DMS 273 (cell line): ENCODE results near the gene TSPAN3.
A peak's percentile ranks its signal among the peaks of the same experiment; 100 is the strongest.

Experiments used
- DNase-seq: peaks from one replicate; lab custom pipeline; 2025; ENCODE audit not compliant: unreplicated experiment; lab: John Stamatoyannopoulos, UW

The TSPAN3 gene

DNA sequence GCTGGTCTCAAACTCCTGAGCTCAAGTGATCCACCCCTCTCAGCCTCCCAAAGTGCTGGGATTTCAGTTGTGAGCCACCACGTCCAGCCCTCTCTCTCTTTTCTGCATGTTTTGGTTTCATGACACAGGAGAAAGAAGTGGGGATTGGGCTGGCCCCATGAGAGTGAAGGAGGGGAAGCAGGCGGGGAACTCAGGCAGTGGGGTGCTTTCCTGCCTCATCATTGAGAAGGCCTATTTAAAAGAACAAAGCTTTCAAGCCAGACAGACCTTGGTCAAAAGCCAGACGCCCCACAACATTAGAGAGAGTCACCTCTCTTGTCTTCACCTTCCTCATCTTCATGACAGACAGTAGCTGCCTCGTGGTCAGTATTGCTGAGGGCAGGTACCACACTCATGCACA is 60.1 kb downstream of the TSPAN3 start:
- no peak for DNase-seq

DNA sequence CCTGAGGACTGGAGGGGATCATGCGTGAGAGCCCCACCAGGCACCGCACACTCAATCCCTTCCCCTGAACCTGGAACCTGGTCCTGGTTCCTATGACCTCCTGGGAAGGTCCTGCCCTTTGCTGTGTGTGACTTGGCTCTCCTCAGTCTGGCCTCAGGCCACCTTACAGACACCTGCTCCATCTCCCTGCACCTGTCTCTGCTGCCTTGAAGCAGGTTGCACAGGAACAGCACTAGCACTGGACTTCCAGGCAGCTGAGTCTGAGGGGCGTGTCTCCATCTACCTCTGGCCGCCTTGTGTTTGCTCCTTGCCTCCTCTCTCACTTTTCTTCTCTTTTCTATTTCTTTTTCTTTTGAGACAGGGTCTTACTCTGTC is 60.6 kb downstream of the TSPAN3 start:
- DNase-seq: no peak

DNA sequence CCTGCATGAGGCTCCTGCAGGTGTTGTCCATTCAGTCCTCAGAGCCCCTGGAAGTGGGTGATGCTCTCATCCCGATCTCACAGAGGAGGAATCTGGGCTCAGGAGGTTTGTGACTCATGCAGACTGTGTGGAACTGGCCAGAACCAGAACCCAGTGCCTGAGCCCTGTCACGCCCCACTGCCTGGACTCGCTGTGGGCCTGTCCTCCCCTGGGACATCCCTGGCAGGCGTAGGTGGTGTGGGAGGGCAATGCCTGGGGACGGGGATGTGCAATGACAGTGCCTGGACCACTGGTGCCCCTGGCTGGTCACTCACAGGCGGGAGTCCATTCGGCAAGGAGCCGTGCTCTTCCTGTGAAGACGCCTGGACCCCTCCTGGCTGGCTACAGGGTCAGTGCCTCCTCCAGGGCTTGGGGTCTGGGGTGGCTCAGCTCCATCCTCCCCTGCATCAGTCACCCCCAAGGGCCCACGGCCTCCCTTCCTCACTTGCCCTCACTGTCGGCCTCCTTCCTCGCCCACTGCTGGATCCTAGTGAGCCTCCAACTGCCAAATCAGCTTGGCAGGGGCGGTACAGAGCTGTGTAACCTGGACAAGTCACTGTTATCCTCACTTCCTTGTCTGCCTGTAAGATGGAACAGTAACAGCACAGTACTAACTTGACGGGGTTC is 61.1 kb downstream of the TSPAN3 start:
- DNase-seq: no peak

DNA sequence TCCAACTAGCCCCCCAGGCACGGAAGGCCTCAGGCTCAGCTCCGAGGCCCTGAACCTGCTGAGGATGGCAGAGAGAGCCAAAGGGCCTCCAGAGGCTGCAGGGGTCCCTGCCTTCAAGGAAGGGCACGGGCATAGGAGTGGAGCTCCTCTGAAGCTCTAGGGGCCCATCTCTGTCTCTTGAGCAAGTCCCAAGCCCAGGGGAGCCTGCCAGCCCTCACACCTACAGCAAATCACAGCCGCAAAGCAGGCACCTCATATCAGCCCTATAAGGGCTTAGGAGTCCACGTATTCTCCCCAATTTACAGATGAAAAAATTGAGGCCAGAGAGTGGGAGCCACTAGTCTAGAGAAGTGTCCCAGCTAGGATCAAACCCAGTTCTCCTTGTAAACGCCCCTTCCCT is 61.7 kb downstream of the TSPAN3 start:
- DNase-seq: no peak

DNA sequence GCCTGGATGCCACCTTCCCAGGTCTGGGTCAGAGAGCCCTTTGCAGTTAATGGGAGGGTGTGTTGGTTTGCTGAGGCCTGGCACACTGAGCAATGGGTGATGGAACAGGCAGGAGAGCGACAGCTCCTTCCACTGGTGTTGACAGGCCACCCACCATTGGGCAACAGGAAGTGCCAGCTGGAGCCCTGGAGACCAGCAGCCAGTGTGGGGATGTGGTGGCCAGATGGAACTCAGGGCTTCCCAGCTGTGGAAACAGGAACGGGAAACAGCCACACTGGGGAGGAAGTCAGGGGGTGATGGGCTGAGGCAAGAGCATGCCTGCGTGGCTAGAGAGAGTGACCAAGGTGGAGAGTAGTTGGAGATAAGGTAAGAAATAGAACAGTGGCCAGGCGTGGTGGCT is 66.7 kb downstream of the TSPAN3 start:
- DNase-seq: peak; percentile 43

DNA sequence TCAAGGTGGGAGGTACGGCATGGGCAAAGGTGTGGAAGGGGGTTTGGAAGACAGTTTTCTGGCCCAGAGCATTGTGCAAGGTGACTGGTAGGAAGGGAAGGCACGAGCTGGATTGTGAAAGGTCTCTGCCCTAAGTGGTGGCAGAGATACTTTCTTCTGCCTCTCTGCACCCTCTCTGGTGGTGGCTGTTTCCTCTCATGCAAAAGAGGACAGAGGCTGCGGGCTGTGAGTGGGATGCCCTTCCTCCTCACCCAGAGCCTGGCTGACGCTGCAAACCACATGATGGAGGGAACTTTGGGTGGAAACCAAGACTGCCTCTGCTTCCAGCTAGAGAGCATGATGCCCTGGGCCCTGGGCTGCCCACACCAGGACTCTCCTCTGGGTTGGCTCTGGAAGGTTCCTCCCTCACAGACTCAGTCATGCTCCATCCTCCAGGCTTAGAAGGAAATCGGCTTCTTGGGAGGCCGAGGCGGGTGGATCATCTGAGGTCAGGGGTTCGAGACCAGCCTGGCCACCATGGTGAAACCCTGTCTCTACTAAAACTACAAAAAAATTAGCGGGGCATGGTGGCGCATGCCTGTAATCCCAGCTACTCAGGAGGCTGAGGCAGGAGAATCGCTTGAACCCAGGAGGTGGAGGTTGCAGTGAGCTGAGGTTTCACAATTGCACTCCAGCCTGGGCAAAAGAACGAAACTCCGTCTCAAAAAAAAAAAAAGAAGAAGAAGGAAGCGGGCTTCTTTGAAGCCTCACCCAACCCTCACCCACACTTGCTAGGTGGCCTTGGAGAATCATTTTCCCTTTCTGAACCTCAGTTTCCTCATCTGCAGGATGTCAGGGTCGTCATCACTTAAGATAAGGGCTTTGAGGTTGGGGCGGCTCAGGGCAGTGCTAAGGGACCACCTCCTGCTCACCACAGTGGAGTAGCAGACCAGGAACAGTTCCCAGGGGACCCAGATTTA is 67.7 kb downstream of the TSPAN3 start:
- no peak for DNase-seq

DNA sequence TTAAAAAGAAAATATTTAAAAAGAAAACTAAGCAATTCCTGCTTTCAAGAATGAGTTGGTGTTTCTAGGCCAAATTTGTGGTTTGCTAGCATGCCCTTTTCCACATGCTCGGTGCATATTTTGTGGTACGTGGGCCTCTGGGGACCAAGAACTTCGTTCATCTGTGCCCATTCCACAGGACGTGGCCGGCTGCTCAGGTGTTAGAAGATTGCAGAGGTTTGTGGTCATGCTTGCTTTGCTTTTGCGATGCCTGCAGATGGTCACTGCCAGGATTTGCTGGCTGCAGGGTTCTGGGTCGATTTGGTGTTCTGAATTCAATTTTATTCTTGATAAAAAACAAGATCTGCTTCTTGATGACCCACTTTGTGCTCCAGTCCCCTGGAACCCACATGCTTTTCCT is 68.5 kb downstream of the TSPAN3 start:
- no peak for DNase-seq

DNA sequence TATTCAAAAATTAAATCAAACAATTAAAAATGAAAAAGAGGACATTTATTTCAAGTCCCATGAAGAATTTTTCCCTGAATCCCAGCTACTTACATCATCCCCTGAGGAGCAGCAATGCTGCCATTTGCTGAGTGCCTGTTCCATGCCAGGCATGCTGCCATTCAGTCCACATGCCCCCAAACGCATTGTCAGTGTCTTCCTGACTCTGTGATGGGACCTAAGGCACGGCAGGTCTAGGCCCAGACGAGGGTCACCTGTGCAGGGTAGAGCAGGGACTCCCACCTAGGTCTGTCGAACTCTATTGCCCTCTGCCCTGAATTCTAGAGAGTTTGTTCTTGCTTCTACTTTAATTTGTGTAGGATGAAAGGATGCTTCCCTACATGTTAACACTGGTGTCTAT is 68.9 kb downstream of the TSPAN3 start:
- DNase-seq: no peak

DNA sequence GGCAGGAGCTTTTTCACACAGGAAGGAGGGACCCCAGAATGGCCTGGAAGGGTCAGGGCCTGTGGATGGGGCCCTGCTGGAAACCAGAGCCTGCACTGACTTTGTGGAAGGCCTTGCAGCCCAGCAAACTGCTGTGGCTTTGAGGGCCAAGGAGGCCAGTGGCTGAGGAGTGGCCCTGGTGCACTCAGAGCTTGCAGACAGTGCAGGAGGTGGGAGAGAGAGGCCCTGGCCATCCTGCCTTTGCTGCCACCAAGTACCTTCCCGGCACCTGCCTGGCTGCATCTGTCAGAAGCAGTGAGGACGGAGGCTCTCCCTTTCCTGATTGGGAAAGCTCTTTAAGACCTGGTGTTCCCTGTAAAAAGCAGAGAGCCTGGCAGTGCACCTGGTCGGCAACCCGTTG is 69.6 kb downstream of the TSPAN3 start:
- no peak for DNase-seq

DNA sequence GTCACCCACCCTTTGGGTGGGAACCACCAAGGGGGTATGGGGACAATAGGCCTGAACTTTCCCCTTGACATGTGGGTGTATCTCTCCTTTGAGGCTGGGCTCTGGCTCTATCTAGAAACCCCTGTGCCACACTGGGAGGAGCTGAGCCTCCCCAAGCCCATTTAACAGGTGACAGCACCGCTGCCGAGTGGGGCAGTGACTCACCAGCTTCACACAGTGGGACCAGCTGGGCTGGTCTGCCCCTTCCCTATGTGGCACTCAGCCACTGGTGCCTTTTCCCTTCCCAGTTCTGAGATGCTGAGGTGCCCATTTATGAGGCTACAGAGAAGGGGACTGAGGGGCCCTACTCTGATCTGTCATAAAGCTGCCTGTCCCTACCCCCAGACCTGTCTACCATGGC is 70.9 kb downstream of the TSPAN3 start:
- no peak for DNase-seq

DNA sequence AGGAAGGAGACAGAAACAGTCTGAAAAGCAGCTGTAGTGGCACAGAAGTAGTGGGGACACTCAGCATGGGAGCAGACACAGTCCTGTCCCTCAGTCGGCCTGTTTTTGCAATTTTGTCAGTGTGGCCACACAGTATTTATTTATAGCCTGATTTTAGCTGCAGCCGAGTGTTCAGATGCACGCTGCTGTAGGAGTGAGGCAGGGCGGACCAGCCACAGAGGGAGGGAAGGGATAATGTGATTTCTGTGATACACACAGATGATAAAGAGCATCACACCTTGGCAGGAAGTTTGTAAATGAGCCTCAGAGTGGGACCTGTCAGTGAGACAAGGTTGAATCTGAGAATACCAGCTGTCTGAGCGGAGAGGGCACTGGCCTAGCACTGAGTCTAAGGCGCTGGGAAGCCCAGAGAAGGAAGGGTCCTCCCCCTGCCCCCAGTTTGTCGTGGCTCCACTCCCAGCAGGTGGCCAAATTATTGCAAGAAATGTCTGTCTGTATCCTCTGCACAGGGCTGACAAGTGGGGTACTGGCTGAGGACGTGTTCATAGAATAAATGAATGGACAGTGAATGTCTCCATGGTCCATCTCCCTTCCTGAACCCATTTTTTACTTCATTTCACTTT is 72.1 kb downstream of the TSPAN3 start:
- no peak for DNase-seq

DNA sequence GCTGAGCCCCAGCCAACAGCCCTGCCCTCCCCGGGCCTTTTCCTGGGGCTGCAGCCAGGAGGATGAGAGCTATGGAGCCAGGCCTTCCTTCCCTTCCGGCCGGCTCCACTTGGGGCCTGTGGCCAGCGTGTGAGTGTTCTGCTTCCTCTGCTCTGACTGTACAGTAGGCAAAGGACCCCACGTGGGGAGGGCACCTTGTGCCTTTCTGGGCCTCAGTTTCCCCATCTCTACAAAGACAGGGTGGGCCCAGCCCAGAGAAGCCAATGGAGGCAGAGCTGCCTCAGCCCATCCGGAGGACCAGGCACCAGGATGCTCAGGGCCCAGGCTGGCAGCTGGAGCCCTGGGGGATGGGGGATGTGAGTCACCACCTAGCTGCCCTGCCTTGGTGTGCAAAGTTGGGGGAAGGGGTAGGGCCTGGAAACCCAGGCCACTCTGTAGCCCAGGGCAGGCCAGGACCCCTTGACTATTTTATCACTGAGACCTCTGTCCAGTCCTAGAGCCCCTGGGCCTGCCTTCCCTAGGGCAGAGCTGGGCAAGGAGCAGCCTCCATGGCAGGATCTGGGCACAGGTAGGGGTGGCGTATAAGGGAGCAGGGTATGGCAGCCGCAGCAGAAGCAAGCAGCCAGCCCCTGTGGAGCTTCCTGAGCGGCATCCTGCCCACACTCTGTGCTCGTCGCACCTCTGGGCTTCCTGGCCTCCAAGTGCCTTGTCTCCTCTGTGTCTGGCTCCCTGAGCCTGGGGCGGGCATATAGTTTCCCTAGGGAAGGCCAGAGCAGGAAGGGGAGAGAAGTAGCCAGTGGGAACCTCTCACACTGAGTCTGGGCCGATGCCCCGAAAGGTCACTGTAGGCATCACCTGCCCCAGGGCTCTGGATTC is 74.1 kb downstream of the TSPAN3 start:
- DNase-seq: peak; percentile 24

DNA sequence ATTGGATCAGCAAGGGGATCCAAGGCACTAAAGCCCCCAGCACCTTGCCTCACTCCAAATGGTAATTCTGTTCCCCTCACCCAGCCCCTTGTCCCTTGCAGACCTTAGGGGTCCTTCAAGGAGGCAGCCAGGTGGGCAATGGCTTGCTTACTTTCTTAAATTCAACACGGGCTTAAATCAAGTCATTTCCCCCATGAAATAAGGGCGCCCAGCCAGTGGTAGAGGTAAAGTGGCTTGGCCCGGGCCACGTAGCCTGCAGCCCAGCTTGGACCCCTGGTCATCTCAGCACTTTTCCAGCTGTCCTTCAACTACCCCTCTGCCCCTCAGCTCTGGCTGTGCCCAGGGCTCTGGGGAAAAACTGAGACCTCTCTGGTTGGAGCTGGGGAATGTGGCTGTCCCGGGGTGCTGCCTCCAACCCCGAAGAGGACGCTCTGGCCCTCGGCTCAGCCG is 74.8 kb downstream of the TSPAN3 start:
- DNase-seq: no peak

DNA sequence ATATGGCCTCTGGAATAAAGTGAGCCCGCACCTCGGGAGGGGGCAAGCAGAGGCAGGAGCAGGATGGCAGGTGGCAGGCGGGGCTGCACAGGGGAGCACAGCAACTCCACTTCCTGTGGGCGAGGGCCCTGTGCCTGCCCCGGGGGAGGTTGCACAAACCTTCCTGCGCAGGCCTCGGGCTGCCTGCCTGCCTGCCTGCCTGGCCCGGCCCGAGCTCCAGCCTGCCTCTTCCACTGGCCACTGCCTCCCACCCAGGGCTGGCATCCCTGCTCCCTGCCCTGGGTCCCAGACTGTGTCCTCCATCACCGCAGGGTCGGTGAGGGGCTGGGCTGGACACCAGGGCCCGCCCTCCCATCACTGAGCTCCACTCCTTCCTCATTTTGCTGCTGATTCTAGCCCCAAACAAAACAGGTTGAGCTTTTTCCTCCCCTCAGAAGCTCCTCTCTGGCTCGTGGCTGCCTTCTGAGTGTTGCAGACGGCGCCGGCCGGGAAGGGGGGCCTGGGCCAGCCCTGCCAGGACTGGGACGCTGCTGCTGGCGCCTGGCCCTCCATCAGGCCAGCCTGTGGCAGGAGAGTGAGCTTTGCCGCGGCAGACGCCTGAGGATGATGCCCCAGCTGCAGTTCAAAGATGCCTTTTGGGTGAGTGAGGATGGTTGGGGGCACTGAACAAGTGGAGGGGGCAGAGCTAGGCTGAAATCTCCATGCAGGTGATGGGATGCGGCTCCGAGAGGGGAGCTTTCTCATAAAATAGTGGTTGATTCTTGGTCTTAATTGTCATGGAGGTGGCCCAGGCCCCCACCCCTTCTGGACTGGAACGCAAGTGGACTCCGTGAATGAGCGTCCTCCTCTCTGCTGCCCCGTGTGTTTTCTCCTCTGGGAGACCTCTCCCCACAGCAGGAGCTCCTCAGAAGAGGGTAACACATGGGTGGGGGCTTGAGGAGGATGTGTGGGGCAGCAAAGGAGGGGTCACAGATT is 75.7 kb downstream of the TSPAN3 start, which contains the start of gene PSTPIP1:
TSS of gene PSTPIP1 (plus strand) at position 156 of the 975 bp plus-strand sequence. CDS start at position 604, 448 bp downstream.
- peak; percentile 35 for DNase-seq

DNA sequence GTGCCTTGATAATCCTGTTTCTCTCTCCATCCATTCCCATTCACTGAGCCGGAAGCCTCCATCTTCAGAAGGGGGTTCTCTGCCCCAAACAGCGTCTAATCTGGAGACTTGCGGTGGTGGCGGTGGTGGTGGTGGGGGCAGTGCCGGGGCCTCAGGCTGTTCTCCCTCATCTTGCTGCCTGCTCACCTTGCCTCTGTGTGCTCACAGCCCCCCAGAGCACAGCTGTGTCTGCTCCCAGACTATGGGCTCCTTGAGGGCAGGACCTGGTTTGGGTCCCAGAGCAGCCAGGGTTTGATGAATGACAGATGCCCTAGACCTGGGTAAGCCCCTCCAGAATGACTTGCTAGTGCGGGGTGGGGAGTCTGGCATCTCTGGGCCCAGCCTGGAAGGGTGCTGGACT is 76.4 kb downstream of the TSPAN3 start:
- DNase-seq: no peak

DNA sequence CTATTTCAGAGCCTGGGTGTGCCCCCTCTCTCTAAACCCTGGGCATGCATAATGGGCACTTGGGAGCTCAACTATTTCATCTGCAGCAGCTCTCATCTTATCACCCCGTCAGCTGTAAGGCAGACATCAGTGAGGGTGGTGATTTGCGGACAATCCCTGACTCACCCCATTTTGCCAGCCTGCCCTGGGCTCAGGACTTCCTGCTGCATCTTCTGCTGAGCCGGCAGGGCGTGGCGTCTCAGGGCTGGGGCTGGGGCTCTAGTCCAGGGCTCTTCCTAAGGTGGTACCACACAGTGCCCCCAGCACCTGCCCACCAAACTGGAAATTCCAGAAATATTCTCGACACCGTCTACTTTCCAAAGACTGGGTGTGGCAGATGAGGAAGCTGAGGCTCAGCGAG is 76.9 kb downstream of the TSPAN3 start:
- DNase-seq: no peak

DNA sequence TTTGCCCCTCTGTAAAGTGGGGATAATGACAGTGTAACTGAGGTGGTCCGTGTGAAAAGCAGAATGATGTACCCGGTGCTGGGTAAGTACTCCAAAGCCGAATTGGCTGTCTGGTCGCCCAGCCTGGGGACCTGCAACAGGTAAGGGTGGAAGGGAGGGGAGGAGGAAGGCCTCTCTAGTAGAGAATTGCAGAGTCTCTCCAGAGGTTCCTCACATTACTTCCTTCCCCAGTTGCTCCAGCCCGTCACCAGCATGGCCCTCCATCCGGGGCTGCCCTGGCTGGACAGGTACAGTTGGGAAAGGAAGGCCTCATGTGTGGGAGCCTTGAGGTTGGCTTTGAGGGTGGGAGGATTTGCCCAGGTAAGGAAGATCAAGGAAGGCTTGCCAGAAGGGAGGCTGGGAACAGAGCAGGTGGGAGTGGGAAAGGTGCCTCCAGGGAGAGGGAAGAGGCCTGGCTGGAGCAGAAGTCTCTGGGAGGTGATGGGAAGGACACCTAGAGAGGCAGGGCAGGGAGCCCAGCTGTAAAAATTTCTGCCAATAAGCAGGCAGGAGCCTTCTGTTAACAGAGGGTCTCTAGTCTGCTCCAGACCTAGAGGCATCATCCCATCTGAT is 77.7 kb downstream of the TSPAN3 start:
- DNase-seq: no peak

DNA sequence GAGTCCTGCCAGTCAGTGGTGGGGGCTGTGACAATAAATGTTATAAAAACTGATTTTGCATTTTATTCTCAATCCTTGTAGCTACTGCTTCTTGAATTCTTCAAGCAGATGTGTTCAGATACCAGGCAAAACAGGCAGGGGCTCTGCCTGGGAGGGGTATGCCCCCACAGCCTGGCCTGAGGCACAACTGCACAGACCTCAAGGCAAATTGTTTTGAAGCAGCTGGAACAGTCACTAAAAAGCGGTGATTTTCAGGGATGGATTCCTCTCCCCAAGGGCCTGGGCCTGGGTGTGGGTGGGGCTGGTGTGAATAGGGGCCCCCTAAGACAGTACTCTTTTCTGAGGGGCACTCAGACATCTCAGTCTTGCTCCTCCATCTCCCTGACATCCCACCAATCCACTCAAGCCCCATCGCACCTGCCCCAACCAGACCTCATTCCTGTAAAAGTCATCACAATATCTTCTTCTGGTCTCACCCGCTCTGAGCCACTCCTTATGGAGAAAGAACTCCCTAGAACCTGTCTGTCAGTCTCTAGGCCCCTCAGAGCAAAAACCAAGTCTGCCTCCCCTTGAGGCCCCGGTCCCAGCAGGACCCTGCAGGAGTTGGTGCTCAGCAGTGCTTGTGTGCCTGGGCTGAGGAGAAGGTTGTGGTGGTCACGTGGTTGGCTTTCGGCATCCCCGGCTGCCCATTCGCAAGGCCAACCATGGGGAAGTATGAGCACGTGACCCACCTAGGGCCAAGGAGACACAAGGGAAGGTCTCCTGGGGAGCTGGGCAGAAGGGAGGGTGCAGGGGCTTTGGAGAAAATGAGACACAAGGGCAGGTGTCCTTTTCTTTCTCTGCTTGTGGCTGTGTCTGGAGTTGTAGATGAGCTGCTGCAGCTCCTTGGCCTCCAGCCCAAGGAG is 78.9 kb downstream of the TSPAN3 start:
- DNase-seq: no peak
